Activated T-helper 1 cell treated with Interleukin-2 at 50 U/mL for 16 hours (primary cell): ENCODE data around the gene RAB31.

Experiments used
- DNase-seq: peaks from one replicate; pipeline ENCODE4 v3.0.0-alpha.2; 2020; ENCODE audit warnings: low read depth

RAB31 gene

DNA sequence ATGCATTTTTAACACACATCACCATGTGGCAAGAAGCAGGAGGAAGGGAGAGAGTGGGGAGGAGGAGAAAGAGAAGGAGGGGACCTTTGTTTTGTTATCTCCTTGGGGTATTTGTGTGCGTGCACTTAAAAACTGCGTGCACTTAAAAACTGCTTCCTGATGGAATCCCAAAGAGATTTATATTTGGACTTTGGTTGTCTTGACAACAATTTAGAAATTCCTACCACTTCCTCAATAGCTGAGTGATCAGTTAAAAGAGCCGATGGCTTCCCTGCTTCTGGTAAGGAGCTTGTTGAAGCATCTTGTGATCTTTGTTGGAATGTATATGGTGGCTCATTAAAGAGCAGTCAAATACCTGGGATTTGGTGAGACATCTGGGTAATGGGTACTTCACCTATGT is 4.5 kb downstream of the RAB31 start:
- no peak for DNase-seq

DNA sequence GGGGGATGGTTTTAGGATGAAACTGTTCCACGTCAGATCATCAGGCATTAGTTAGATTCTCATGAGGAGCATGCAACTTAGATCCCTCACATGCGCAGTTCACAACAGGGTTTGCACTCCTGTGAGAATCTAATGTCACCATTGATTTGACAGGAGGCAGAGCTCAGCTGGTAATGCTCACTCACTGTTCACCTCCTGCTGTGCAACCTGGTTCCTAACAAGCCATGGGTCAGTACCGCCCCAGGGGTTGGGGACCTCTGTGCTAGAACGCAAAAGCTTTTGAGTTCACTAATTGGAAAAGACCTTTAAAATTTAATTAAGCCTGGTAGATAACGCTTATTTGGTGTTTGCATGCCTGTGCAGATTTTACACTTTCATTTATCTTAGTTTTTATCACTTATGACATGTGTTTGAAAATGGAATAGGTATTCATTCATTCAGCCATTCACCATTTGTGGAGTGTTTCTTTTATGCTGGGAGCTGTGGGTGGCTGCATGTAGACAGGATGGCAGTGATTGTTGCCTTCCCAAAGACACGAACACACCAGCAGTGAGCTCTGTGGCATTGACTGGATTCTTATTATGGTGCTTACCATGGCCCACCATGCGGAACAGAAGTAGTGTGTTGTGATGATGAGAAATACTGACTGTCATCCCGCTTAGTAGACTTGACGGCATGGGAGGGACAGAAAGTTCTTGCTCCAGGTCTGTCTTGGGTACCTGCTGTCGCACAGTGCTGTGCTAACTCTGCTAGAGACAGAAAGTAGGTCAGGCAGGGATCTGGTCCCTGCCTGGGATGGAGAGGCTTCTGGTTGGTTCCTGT is 6.4 kb downstream of the RAB31 start:
- no peak for DNase-seq

DNA sequence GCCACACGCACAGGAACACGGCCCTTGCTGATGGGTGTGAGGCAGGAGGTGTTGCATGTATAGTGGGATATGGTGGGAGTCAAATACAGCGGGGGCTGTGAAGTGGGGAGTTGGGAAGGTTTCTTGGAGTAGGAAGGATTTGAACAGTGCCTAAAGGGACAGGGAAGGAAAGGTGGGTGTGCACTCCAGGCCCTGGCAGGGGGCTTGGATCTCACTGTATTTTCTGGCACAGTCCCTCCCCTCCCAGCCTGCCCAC is 6.9 kb downstream of the RAB31 start:
- no peak for DNase-seq

DNA sequence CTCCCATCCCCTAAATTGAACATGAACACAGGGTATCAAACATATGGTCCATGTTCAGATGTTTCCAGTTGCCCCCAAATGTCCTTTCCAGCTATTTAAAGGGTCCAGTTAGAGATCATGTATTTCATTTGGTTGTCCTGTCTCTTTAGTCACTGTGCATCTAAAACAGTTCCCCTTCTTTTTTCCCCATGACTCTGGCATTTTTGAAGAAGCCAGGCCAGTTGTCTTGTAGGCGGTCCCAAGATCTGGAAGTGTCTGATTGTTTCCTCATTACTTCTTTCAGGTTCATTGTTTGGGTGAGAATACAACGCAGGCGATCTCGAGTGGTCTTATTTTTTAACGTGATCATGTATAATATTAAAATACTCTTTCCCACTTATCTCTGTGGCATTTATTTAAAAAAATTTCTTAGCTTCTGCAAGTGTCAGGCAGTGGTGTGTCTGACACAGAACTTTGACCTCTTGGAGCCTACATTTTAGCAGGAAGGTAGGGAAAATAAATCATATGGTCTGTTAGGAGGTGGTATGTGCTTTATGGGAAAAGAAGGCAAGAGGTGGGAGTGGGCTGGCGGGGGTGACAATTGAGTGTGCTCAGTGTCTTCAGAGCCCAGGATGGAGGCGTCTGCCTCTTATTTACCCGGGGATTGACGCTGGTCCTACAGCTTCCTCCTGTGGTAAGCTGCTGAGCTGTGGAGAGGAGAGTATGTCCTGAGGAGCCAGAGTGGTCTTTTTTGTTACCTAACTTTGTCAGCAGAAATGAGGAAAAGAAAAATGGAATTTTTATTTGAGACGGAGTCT is 8.1 kb downstream of the RAB31 start:
- no peak for DNase-seq

GRCh38 chr18:9716780-9717563 is 8.9 kb downstream of the RAB31 start:
- no peak for DNase-seq

GRCh38 chr18:9719421-9719981 is 11.4 kb downstream of the RAB31 start:
- DNase-seq = no peak

- no peak for DNase-seq
These were observed 12.2 kb downstream of the RAB31 start for GRCh38 chr18:9720327-9720726.

DNA sequence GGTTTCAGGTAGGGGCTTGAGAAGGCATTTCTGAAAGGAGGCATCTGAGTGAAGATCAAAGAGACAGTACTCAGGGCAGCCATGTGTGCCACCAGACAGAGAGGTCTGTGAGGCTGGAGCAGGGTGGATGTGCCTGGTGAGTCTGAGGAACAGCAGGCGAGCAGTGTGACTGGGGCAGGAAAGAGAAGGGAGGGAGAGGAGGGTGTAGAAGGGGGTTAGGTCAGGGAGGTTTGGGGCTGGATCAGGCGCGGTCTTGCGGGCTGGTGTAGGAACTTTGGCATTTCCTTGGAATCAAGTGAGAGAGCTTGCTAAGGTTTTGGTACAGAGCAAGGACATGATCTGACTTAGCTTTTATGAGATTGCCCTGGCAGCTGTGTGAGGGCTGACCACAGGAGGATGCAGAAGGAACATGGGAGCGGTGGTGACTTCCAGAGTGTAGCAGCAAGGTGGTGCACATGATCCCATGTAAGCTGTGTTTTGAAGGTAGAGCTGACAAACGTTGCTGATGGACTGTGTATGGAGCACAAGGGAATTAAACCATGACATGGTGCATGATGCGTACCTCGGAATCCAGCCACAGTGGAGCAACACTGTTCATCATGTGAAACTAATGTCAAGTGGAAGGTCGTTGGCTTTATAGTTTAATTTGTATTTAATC is 13.9 kb downstream of the RAB31 start:
- DNase-seq = no peak

DNA sequence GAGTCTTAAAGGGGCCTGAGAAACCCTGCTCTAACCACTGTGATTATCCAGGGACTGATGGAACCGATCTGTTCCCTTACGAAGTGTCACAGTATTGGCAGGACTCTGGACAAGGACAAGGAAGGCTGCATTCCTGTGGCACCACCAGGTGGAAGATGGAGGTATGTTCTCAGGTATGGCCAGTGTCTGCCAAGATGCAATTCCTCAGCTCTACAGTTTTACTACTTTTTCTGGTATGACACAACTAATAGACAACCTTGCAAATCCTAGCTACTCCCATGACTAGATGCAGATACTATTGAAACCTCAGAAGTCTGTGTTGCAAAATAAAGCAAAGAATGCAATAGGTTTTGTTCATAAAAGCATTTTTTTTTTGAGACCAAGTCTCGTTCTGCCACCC is 14.6 kb downstream of the RAB31 start:
- DNase-seq = no peak

GRCh38 chr18:9724797-9725585 is 16.9 kb downstream of the RAB31 start:
- DNase-seq = no peak

- no peak for DNase-seq
These were observed 18.1 kb downstream of the RAB31 start for GRCh38 chr18:9726175-9726574.

DNA sequence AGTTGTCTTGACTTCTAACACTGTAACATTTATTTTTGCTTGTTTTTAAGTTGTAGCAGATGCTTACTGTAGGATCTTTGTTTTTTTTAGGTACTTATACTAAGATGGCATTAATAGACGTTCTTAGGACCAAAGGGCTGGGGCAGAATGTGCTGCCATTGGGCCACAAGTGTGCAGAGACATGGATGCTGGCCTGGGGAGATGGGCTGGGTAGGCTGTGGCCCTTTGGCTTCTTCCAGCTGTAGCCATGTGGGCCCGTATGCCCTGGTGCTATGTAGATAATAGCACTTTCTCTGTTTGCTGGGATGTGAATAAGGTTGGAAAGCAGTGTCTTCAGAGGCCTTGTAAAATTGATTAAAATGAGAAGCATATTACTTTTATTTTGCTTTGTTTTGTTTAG is 18.8 kb downstream of the RAB31 start:
- DNase-seq = no peak

DNA sequence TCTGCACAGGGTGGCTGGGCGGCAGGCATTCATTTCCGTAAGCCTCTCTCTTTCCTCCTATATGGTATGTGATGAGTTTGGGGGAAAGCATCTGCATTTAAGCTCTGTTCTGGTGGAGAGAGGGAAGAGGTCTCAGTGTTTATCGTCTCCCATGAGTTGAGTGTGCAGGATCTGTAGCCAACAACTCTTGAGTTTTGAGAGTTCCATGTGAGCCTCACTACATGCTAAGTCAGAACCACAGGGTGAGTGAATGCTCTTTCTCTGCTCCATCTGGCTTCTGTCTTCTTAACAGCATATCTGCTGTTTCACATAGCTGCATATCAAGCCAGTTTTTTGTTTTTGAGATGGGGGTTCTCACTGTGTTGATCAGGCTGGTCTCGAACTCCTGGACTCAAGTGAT is 22.7 kb downstream of the RAB31 start:
- DNase-seq = no peak

- DNase-seq = no peak
These were observed 23.3 kb downstream of the RAB31 start for GRCh38 chr18:9731380-9731779.

DNA sequence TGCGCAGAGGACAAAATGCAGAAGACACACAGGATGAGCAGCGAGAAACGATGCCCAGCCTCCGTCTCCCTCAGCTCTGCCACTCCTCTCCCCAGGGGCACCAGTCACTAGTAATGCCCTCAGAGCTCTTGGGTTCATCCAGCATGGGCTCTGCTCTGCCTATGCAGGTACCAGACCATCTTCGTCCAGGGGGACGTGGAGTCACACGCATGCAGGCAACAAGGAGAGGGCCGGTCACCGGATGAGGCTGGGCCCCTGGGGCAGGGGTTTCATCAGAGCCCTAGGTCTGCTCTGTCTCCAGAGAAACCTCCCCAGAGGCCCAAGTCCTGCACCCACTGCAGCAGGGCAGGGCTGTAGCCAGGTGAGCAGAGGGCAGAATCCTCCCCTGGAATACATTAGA is 23.9 kb downstream of the RAB31 start:
- no peak for DNase-seq

- no peak for DNase-seq
These were observed 26.1 kb downstream of the RAB31 start for GRCh38 chr18:9734189-9734588.

DNA sequence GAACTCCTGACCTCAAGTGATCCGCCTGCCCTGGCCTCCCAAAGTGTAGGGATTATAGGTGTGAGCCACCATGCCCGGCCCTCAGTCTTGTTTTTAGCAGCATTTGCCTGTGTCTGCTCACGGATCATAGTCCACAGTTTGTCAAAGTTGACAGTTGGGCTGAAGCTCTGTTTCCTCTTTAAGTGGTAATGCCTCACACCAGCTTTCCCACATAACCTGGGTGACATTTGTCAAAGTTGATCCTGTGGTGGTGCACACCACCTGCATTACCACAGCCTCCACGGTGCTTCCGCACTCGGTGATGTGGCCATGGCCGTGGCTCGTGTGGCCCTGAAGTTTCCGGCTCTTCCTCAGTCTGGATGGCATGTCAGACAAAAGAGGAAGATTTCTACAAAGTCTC is 27.1 kb downstream of the RAB31 start:
- DNase-seq = no peak

GRCh38 chr18:9735879-9736278 is 27.8 kb downstream of the RAB31 start:
- no peak for DNase-seq

DNA sequence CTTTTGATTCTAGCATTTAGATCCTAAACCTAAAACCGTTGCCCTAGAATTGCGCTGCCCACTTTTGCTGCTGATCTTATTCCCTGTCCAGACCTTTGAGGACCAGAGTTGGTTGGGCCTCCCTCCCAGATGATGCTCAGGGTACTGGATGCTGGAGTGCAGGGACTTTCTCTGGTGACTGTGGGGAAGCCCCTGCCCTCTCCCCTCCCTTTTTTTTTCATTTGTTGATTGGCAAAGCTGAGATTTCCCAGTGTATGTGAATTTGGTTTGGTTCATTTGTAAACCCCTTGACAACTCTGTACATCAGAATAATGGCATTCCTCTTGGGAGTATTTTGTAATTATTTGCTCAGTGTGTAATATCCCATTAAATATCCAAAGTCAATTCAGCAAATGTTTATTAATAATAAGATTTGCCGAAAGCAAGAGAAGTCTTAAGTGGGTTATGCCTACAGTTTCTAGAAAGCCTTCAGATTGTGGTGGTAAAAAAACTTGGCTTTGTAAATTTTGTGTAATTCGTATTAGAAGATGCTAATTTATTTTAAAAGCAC is 28.3 kb downstream of the RAB31 start:
- DNase-seq = no peak

GRCh38 chr18:9737006-9737405 is 28.9 kb downstream of the RAB31 start:
- no peak for DNase-seq
